Hepatic stellate cell (primary cell): ENCODE results near the gene LAMC2.
"Not testable (repeated sequence)": the region's sequence is repeated elsewhere in the genome, so short reads cannot be mapped to it uniquely, and the experiment has no call there.

Experiments
- DNase-seq: peaks from one replicate; pipeline ENCODE4 v3.0.0; 2011; ENCODE audit warnings: low spot score

LAMC2 gene

GRCh38 chr1:183263886-183264602 lies 78.0 kb downstream of the LAMC2 start:
- DNase-seq, result no peak

DNA sequence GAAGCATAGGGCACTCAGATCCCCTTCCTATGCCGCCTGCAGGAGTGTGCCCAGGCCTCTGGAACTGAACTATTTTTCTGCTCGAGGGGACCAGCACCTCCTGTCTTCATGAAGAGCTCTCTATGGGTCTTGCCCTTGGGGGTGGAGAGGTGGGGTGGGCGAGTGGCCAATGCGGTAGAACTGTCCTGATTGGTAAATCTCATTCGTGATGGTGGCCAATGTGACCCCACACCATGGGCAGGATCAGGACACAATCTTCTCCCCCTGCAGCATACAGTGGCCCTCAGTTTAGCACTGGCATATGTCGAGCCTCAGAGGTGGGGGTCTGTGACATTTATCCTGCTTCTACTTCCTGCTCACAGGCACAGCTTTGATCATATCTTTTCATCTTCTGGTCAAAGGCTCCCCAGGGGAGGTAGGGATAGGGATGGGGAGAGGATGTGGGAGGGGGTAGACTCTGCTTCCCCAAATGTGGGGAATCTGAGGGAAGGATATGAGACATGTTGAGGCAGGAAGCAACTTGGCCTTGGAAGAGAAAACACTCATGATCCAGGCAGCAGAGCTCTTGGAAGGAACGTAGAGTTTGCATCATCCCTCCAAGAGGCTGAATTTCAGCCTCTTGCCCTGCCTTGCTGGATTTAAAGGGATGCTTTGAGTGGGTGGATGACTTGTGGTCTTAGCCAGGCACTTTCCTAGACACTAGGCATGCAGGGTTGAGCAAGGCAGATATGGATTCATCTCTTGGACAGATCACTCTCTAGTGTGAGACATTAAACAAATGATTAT lies 81.8 kb downstream of the LAMC2 start:
- DNase-seq, result peak; percentile 71

GRCh38 chr1:183270541-183271141 lies 84.6 kb downstream of the LAMC2 start:
- peak; percentile 93 for DNase-seq

DNA sequence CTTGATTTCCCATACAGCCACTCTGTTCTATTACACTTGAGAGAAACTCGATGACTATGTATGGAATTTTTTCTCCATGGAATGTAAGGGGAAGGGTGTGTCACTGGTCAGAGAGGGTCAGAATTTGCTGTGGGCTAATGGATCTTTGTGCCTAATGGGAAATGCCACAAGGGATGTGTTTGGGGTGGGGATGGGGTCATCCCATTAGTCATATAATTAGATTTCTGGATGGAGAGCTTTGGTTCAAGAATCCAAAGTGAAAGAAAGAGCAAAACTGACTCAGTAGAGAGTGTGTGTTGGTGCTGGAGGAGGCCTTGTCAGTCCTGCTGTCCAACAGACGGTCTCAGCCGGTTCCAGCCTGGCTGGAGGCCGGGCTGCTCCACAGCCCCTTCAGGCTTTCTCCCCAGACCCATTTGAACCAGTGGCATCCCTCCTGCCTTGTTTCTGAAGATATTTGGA lies 86.4 kb downstream of the LAMC2 start:
- peak; percentile 89 for DNase-seq

DNA sequence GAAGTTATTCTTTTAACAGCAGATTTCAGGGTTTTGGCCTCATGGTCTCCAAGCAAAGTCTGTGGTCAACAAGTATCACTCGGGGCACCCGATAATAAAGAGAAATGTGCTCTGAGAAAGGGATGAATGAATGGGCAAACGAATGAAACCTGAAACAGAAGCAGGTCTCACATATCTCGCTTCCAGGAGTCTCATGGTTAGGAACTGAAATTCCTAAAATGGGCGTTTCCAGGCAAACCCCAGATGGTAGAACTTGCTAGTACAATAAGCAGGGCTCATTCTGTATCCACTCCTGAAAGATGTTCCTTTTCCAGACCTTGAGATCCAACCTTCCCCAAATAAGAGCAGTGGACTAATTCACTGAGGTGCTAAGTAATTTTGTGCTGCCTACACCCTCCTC lies 87.2 kb downstream of the LAMC2 start:
- DNase-seq, result no peak

DNA sequence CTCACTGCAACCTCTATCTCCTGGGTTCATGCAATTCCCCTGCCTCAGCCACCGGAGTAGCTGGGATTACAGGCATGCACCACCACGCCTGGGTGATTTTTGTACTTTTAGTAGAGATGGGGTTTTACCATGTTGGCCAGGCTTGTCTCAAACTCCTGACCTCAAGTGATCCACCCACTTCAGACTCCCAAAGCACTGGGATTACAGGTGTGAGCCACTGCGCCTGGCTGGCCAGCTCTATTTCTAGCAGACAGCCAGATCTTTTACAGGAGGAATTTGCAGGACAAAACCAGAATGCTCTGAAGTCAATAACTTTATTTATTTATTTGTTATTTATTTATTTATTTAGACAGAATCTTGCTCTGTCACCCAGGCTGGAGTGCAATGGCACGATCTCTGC lies 87.9 kb downstream of the LAMC2 start:
- DNase-seq, result not testable (repeated sequence)

GRCh38 chr1:183274836-183275235 lies 88.8 kb downstream of the LAMC2 start:
- no peak for DNase-seq

DNA sequence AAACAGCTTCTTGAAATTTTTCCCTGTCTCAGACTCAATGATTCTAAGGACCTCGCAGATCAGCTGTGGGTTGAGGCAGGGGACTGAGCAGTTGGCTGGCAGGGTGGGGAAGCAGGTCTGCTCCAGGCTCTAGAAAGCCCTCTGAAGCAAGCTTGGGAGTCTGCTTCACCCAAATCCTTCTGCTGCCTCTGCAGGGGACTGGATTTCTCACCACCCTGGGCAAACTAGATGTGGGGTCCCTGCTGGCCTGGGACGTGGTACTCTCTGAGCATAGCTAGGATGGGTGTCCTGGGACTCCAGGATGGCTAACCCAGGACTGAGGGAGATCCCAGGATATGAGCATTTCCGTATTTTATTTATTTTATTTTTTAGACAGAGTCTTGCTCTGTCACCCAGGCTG lies 89.3 kb downstream of the LAMC2 start:
- DNase-seq, result no peak

DNA sequence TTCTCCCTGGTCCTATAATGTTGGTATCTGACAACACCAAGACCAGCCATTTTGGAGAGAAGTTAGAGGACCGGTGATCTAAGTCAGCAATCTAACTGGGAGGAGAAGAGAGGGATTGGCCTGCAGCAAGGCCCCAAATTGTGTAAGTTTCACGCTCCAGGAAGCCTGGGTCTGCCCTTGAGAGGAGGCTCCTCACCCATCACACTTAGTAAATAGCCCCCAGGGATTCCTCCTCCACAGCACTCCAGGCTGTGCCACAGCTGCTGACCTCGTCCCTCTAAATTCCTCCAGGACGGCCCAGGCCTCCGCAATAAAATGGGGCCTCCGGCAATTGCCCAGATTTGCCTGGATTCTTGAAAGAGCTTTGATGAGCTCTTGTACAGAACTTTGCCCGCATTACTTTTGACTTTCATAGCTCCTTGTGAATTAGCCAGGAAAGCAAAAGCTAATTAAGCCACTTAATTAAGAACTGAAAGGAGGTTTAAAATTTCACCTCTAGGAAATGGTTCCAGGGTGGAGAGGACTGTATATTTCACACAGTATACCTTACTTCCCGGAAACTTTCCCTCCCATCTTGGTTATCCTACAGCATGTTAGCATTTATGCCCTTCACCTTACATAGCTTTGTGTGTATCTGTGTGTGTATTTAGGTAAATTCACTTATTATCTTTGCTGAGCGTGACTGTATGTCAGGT lies 90.5 kb downstream of the LAMC2 start:
- no peak for DNase-seq

GRCh38 chr1:183277821-183278738 lies 92.0 kb downstream of the LAMC2 start:
- peak; percentile 50 for DNase-seq

DNA sequence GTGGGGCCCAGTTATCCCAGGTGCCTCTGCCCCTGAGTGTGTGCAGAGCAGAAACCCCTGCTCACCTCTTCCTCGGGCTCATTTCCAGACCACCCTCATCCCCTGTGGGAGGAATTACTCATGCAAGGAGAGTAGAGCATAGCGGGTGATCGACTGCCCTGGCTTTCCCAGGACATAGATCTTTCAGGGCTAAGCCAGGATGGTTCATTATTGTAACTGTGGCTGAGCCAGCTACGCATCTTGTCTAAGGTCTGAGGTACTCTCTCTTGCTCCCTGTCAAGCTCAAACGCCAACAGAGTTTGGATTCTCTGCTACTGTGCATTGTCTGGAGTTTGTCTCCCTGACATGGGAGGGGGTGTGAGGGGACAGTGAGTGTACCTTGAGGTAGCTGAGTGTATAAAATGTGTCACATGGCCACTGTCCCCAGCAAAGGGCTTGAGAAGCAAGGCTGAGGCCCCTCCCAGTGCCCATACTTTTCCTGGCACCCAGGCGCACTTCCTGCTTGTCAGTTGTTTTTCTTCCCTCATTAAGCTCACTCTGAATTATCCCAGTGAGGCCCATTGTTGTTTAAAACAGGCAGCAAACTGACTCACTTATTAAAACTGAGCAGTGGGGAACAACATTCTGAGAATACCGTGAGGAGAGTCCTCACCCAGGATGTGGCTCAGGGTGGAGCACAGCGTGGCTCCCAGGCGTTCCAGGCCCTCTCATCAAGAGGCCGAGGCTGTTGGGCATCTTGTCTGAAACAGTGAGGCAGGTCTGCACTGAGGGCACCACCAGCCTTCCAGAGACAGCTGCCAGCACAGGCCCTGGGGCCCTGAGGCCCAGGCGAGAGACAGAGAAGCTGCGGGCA lies 92.9 kb downstream of the LAMC2 start:
- peak; percentile 68 for DNase-seq

GRCh38 chr1:183279835-183280234 lies 93.8 kb downstream of the LAMC2 start:
- peak; percentile 43 for DNase-seq

DNA sequence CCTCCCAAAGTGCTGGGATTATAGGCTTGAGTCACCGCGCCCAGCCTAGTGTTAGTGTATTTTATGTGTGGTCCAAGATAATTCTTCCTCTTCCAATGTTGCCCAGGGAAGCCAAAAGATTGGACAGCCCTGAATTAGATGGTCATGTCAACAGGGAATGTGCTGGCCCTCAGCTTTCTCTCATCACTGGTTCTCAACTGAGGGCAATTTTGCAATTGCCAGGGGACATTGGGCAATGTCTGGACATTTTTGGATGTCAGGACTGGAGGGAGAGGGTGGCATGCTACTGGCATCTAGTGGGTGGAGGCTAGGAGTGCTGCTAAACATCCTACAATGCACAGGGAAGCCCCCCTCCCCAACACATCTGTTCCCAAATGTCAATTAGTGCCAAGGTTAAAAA lies 95.0 kb downstream of the LAMC2 start:
- DNase-seq, result no peak

DNA sequence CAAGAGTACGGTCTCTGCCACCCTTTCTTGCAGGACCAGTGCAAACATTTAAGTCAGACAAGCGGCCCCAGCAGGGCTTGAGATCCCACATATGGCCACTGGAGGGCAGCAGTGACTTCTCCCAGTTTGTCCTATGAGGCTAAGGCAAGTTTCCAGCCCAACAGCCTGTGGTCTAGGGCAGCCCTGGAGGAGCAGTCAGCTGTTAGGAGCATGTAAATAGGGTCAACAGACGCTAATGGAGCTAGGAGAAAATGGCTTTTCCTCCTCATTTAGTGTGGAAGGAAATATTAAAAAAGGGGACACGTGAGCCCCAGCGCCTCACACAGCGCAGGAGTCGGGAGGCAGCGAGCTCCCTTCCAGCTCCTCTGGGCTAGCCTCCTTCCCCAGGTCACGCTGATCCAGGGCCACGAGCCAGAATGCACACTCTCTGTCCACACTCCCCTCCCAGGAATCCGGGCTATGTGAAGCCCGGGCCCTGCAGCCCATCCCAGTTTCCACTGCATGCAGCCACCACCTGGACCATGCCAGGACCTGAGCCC lies 95.6 kb downstream of the LAMC2 start:
- peak; percentile 84 for DNase-seq

- no peak for DNase-seq
Measured at GRCh38 chr1:183282101-183282855, 96.2 kb downstream of the LAMC2 start.

GRCh38 chr1:183283286-183283685 lies 97.2 kb downstream of the LAMC2 start:
- no peak for DNase-seq

- DNase-seq, result no peak
Measured at GRCh38 chr1:183284086-183284485, 98.0 kb downstream of the LAMC2 start.

GRCh38 chr1:183285256-183285655 lies 99.2 kb downstream of the LAMC2 start:
- DNase-seq, result no peak

- DNase-seq, result no peak
Measured at GRCh38 chr1:183285746-183286145, 99.7 kb downstream of the LAMC2 start.
